Ramos (cell line): ENCODE results near the gene ADAMTS14.

Source experiments
- in situ Hi-C: fragments of 300-500 bp; cut with MboI; formaldehyde crosslinking; loops from one replicate; pipeline ENCODE4 v1.14.3; 2022; ENCODE audit warnings: low sequenced_read_pairs; ENCODE audit not compliant: unreplicated experiment

The ADAMTS14 gene

DNA sequence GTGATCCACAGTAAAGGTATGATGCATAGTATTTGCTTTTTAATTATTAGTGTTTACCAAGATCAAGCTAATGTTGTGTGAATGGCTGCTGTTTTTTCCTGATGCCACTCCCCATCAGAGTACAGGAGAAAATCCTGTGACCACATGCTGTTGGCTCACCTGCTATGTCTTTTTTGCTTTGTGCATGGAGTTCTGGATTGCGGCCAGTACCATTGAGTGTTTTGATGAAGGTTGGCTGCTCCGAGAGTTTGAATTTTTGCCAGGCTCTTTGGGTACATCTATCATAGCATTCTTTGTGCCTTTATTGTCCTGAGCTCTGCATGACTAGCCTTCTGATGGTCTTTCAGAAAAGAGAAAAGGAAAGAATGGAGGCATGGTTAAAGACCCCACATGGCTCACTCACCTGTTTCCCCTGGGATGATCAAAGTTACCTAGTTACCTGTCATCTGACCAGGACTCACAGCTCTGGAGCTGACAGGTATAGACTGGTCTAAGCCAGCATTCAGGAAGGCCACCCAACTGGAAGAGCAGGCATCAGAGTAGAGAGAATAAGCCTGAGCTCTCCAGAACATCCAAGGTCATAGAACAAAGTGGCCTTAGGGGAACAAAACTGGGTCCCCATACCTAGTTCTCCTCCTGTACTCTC, 131.6 kb downstream of the ADAMTS14 start:
- in situ Hi-C loops, result no loop called here

DNA sequence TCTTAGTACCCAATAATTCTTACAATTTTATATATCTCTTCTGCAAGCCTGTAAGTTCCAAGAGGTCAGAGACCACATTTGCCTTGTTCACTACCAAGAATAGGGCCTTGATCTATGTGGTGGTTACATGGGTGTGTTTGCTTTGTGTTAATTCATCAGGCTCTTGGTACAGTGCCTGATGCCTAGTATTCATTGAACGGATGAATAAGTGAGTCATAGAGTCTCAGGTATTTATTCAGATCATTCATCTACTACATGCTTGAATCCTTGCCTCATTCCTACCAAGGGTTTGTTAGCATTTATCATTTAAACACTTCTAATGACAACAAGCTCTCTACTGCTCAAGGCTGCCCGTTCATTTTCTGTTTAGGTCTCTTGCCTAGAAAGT, 132.1 kb downstream of the ADAMTS14 start:
- in situ Hi-C loops, result no loop called here

DNA sequence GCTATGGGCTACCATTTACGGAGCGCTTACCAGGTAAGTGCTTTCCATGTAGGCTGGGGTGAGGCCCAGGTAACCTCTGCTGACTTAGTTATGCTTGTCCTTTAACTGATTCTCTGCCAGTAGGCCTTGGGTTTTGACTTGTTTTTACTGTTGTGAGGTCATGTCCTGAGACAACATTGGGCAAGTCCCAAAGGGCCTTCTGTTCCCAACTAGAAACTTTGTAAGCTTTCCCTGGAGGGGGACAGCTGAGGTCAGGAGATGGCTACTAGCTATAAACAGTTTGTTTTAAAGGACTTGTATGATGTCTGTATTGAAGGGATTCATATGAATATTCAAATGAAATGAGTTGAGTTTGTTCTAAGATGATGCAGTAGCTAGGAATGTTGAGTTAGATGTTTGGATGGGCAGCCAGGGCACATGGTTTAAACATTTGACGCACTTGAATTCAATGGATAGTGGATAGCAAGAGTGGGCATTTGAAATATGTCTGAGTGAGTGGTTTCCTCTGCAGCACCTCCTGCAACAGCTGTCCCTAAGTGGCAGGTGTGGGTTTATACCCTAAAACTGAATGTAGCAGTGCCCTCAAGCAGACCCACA, 133.4 kb downstream of the ADAMTS14 start:
- in situ Hi-C loops, result no loop called here

DNA sequence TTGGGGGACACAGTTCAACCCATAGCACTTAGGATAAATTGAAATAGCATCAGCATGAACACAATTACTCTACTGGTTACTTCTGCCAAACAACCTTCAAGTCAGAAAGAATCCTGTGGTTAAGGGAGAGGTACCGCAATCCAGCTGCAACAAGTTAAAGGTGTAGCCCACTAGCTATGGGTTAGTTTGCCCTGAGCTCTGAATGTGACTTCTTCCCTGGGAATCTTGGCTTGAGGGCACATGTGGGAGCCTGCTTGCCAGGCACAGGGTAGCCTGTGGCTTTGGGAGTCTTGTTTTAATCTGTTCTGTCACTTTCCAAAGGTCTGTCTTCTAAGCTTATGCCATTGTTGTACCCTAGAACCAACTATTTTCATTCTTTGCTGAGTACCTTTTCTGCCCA, 134.5 kb downstream of the ADAMTS14 start:
- in situ Hi-C loops, result no loop called here

DNA sequence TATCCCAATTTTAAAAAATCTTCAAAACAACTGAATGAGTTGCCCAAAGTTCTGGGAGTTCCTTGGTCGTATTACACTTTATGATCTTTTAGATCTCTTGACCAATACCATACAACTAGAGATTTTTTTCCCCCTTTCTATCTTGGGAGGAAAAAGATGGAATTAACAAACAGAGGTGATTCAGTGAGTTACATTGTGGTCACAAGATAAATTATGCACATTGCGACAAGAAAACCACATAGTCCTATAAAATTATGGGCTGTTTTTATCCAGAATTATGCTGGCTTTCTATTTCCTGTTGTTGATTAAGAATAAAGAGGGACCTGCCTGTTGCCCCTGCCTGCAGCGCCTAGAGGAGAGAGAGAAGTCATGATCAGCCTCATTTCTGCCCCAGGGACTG, 135.2 kb downstream of the ADAMTS14 start:
- in situ Hi-C loops, result no loop called here

DNA sequence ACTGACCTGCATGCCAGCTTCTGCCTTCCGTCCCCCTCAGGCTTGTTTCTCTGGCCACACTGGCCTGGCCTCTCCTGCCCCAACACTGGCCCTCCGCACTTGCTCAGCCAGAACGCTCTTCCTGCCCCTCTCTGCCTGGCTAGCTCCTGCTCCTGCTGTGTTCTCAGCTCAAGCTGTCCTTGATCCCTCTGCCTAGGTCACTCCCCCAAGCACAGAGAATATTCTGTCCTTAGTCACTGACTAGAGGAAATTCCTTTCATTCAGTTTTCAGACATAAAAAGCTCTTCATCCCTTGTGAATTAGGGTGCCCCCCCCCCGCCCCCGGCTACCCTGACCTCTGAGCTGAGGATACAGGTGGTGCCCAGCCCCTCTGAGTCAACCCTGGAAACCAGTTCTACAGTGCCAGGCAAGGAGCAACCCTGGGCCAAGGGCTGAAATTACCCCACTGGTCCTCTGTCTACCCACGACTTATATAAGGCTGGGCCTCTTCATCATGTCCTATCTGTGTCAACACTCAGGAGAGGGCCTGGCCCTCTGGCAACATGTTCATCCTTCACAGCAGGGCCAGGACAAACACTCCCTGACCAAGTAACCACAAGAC, 136.8 kb downstream of the ADAMTS14 start:
- in situ Hi-C loops, result no loop called here

DNA sequence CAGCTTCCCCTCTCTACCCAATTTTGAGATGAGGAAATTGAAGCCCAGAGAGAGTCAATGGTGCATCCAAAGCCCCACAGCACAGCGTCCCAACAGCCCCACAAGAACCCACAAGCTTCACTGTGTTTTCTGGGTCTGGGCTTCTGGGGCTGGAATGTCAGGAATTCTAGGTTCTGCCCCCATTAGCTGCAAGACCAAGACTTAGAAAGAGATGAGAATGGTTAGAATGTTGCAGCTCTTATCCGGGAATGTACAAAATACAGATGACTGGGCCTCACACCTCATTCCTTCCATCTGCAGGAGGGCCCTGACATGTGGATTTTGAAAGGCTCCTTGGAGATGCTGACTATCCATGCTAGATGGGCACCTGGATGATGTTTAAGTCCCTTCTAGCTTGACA, 137.4 kb downstream of the ADAMTS14 start:
- in situ Hi-C loops, result no loop called here

DNA sequence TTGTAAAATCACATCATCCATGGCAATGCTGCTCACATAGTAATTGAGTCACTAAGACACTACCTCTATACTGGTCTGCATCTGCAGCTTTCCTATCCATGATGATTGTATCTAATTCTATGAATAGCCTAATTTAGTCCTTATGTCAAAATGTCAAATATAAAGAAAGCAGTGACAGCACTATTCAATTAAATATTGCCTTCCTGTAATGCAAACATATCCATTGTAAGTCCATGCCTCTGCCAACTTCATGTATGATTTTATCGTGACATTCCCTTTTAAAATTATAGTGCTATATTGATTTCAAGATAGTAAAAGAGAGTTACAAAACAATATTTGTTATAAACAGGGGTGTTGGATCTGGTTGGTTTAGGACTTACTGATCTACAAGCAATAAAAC, 138.7 kb downstream of the ADAMTS14 start:
- in situ Hi-C loops, result no loop called here

DNA sequence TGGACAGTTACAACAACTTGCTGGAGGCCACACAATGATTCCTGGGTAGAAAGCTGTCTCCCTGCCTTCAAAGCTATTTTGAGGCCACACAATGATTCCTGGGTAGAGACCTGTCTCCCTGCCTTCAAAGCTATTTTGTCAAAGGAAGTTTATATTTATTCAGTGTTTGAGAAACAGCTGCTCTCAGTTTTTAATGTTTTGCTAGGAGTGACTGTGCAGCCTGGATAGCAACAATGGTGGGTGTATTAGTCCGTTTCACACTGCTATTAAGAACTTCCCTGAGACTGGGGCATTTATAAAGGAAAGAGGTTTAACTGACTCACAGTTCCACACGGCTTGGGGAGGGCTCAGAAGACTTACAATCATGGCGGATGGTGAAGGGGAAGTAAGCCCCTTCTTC, 139.6 kb downstream of the ADAMTS14 start:
- in situ Hi-C loops, result no loop called here
